Astrocyte of the cerebellum (primary cell): ENCODE data around the gene FIBCD1.
"Not testable (repeated sequence)": the region's sequence is repeated elsewhere in the genome, so short reads cannot be mapped to it uniquely, and the experiment has no call there.

Source experiments
- DNase-seq: peaks from one replicate; pipeline ENCODE4 v3.0.0-alpha.2; 2011; ENCODE audit warnings: low read depth
- H3K4me3 ChIP-seq: 2 replicates; pipeline ENCODE4 v1.5.1; 2011; ENCODE audit warnings: mild to moderate bottlenecking, low read depth, low read length, moderate library complexity
- in situ Hi-C: cut with HindIII; loops from 2 replicates; pipeline ENCODE4 v1.10.0; 2017; ENCODE audit warnings: low sequenced_read_pairs
- TF ChIP-seq, protein P1 (sequence below): IDR thresholded peaks from 2 replicates; pipeline ENCODE4 v1.5.1; 2012; ENCODE audit warnings: low read length, low read depth, moderate library complexity, mild to moderate bottlenecking; ENCODE audit errors: missing control alignments

The FIBCD1 gene

DNA sequence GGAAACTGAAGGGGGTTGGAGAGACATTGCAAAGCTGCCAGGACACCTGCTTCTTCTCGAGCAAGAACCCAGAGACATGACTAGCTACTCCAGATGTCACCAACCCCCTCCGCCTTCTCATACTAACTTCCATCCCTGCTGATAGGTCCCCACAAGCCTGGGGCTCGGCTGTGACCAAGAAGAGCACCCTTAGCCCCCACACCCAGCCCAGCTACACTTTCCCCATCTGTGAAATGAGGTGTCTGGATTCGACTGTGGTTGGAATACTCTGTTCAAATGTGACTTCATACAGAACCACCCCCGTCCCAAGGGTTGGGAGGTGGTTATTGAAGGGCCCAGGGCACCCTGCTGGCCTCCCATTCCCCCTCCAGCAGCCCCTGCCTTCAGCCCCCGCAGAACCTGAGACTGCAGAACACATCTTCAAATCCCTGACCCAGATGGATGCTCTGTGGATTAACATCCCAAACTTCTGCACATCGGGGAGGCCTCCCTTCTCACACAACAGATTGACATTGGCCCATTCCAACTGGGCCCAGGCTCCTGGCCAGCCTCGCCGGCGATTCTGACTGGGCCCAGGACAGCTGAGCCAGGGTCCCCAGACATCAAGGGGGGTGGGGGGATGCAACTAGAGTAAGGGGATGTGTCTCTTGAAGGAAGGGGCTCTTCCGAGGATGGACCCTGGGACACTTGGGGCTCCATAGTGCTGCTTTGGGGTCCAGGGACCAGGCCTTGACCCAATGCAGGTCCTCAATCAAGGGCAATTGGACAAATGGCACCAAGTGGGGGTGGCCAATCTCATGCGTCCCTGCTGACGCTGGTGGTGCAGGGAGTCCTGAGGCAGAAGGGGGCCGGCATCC lies 21.7 kb upstream of the FIBCD1 start:
- TF ChIP-seq, protein P1, sequence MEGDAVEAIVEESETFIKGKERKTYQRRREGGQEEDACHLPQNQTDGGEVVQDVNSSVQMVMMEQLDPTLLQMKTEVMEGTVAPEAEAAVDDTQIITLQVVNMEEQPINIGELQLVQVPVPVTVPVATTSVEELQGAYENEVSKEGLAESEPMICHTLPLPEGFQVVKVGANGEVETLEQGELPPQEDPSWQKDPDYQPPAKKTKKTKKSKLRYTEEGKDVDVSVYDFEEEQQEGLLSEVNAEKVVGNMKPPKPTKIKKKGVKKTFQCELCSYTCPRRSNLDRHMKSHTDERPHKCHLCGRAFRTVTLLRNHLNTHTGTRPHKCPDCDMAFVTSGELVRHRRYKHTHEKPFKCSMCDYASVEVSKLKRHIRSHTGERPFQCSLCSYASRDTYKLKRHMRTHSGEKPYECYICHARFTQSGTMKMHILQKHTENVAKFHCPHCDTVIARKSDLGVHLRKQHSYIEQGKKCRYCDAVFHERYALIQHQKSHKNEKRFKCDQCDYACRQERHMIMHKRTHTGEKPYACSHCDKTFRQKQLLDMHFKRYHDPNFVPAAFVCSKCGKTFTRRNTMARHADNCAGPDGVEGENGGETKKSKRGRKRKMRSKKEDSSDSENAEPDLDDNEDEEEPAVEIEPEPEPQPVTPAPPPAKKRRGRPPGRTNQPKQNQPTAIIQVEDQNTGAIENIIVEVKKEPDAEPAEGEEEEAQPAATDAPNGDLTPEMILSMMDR: no peak
- no peak overlapping the region for H3K4me3 ChIP-seq
- no peak for DNase-seq
- in situ Hi-C loops: no loop called here

DNA sequence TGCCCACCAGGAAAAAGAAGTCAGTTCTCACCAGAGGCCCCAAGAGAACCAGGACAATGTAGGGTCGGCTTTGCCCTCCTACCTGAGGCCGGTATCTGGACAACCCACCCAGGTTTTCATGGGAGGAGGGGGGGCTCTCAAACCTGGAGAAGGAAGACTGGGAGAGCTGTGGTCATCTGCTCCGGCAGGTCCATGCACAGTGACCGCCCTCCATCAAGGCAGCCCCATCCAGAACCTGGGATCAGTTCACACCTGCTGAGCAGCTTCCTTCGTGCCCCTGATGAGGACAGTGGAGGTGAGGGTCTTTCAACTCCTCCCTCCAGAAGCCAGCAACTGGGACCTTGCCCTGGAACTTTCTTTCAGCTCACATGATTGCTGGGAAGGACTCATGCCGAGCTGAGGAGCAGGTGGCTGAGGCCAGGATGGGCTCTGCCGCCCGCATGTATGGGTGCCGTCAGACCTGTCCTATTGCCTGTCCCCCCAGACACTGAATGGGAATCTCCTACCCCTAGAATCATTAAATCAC lies 20.8 kb upstream of the FIBCD1 start:
- no peak overlapping the region for H3K4me3 ChIP-seq
- in situ Hi-C loops: no loop called here
- no peak for DNase-seq
- TF ChIP-seq, protein P1: no peak

DNA sequence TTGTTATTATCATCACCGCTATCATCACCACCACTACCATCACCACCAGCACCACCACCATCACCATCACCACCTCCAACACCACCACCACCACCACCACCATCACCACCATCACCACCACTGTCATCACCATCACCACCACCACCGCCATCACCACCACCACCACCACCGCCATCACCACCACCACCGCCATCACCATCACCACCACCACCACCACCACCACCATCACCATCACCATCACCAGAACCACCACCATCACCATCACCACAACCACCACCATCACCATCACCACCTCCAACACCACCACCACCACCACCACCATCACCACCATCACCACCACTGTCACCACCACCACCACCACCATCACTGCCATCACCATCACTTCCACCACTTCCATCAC lies 19.5 kb upstream of the FIBCD1 start:
- H3K4me3 ChIP-seq, in situ Hi-C loops, DNase-seq: not testable (repeated sequence)

DNA sequence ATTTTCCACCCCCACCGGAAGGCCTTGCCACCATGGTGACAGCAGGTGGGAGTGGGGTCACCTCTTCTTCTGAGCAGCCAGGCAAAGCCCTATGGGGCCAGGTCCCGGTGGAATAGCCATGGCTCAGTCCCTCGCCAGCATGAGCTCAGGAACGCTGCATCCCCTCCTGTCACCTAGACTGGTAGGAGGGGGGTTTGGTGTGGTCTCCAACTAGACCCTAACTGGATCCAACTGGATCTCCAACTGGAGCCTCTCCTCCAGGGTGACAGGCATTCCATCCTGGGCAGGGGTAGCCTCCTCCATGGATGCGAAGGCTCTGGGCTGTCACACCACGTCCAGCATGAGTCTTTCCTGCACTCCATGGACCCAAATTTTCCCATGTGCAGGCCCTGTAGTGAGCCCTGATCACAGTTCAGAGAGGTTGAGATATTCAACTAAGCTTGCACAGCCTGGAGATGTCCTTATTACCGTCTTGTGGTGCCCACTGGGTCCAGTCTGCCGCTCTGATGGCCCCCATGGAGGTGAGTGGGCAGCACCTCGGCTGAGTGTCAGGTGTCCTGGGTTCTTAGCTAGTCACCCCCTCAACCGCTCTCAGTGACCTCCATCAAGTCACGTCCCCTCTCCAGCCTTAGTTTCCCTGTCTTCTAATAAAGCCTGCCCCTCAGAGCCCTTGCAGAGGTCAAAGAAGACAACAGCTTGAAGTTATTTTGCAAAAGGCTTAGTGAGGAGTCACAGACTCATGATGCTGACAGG lies 18.6 kb upstream of the FIBCD1 start:
- H3K4me3 ChIP-seq: no peak overlapping the region
- TF ChIP-seq, protein P1: no peak
- DNase-seq: no peak
- in situ Hi-C loops: no loop called here

DNA sequence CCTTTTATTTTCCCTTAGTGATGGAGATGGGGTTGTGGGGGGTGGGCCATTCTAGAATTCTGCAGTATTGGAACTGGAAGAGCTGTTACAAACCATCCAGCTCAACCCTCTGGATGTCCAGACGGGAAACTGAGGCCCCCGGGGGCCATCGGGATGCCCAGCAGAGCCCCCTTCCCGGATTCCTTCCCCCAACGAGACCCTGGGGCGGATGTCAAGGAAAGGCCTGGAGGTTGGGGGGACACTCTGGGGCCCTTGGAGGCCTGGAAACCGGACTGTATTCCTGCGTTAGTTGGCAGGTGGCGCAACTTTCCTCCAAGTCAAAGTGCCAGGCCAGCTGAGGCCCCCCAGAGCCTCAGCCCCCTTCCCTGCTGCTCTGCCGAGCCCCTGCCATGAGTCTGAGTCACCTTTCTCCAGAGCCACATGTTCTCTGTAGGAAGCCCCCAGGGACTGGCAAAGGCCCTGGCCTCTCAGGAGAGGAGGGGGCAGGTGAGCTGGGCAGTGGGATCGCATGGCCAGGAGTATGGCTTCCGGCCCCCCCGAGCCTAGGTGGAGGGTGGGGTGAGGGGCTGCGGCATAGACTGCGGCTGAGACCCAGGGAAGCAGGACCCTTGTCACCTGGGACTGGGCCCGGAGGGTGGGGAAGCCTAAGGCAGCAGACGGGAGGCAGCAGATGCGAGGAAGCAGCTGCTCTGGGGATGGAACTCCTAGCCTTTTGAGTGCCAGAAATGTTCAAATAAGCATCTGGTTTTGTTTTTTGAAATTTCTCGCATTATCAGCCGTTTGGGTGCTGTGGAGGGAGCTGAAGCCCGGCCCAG lies 17.8 kb upstream of the FIBCD1 start:
- H3K4me3 ChIP-seq: no peak overlapping the region
- TF ChIP-seq, protein P1: no peak
- no peak for DNase-seq
- in situ Hi-C loops: no loop called here

DNA sequence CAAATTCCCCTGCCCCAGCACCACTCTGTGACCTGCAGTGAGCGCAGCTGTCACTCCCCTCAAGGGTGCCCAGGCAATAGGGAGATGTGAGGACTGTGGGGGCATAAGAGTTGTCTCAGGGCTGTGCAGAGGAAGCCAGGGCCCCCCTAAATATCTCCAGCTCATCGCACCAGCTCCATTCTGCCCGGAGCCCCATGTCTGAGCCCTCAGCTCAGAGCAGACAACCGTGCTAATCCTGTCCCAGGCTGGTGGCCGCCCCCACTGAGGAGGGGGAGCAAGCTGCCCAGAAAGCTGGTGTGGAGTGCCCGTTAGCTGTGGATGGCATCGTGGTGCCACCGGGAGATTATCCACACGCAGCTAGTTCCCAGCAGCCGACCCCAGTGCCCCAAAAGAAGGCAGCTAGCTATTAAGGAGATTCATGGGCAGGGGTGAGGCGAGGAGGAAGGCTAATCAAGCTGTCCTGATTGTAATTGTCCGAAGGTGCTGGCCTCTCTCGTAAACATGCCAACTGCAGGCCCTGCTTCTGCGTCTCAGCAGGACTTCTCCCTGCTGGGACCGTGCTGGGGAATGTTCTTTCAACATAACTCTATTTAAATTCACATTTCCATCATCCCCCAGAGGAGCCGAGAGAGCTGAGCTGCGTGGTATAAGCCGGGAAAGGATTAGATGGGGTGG lies 17.0 kb upstream of the FIBCD1 start:
- no peak for DNase-seq
- H3K4me3 ChIP-seq: no peak overlapping the region
- TF ChIP-seq, protein P1: no peak
- in situ Hi-C loops: no loop called here

DNA sequence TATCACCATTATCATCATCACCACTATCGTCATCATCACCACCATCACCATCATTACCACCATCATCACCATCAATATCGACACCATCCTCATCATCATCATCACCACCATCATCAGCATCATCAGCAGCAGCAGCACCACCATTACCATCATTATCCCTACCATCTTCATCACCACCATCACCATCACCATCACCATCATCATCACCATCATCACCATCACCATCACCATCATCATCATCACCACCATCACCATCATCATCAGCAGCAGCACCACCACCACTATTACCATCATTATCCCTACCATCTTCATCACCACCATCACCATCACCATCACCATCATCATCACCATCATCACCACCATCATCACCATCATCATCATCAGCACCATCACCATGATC lies 15.9 kb upstream of the FIBCD1 start:
- in situ Hi-C loops: not testable (repeated sequence)

More for the DNA sequence above, 15.9 kb upstream of the FIBCD1 start:
- not testable (repeated sequence) for DNase-seq, H3K4me3 ChIP-seq
